ENCODE measurements around the gene EFHC2.

GRCh38 chrX:44228621-44229020 is 114.9 kb downstream of the EFHC2 start:
- TF ChIP-seq CTCF (optimal IDR thresholded peaks at IDR 0.05 in 1 of 3, IDR thresholded peaks at IDR 0.05 in 1 of 3, conservative IDR thresholded peaks at IDR 0.05 in 1 of 3; ENCODE audit: extremely low read depth in 1 of 3, insufficient read depth in 2 of 3, low read length in 3 of 3) (no peak), EZH2 (IDR thresholded peaks at IDR 0.05; ENCODE audit: low read length) (no peak)
